Chondrocyte (in vitro differentiated cells): ENCODE results near the gene KIF5C. TPM values are rescaled to one million over a fixed set of nuclear protein-coding genes. Genes with fewer than 3 reads are reported as not detected.
A peak's percentile ranks its signal among the peaks of the same experiment; 100 is the strongest.

ENCODE experiments used
- DNase-seq: peaks from one replicate; pipeline ENCODE4 v3.0.0; 2021; ENCODE audit warnings: mixed read lengths, low spot score
- H3K27ac Mint-ChIP-seq: one replicate; pipeline ENCODE4 v1.8.0; 2021; ENCODE audit warnings: mild to moderate bottlenecking, moderate library complexity, mixed read lengths; ENCODE audit not compliant: unreplicated experiment
- H3K27me3 Mint-ChIP-seq: 2 replicates; pipeline ENCODE4 v1.8.0; 2021; ENCODE audit warnings: low read depth, mixed read lengths
- H3K36me3 Mint-ChIP-seq: 2 replicates; pipeline ENCODE4 v1.8.0; 2021; ENCODE audit warnings: low read depth, mixed read lengths
- H3K4me1 Mint-ChIP-seq: 2 replicates; pipeline ENCODE4 v1.8.0; 2021; ENCODE audit warnings: low read depth, mild to moderate bottlenecking, mixed read lengths
- H3K4me3 Mint-ChIP-seq: one replicate; pipeline ENCODE4 v1.8.0; 2021; ENCODE audit warnings: mild to moderate bottlenecking, moderate library complexity, mixed read lengths; ENCODE audit not compliant: unreplicated experiment
- H3K9me3 Mint-ChIP-seq: 2 replicates; pipeline ENCODE4 v1.8.0; 2021; ENCODE audit warnings: low read depth, mixed read lengths
- CTCF ChIP-seq: fragments of 200-600 bp; sonication (generic); IDR thresholded peaks from 2 replicates; pipeline ENCODE4 v1.5.0; 2021; ENCODE audit warnings: antibody characterized with exemption, mild to moderate bottlenecking, moderate library complexity
- total RNA-seq: library from RNA; stranded (reverse); gene quantifications from 3 replicates; pipeline ENCODE4 v1.2.1, GENCODE V29; 2021

Gene KIF5C
- total RNA-seq, 1 donor from 2014 or later, result 3.1 TPM

GRCh38 chr2:149070681-149071320 is 195.8 kb downstream of the KIF5C start:
- Mint-ChIP-seq H3K36me3 (no peaks in the 10 kb centered on the region), H3K4me1 (peaks cover 22% of the 10 kb centered on the region), H3K4me3 (no peak overlapping the region), H3K9me3 (no peaks in the 10 kb centered on the region), H3K27ac (no peak overlapping the region), H3K27me3 (no peaks in the 10 kb centered on the region)
- no peak for DNase-seq
- no peak for TF ChIP-seq CTCF

- no peak for DNase-seq
- Mint-ChIP-seq H3K9me3 (no peaks in the 10 kb centered on the region), H3K4me1 (peaks cover 36% of the 10 kb centered on the region), H3K36me3 (no peaks in the 10 kb centered on the region), H3K27me3 (no peaks in the 10 kb centered on the region), H3K27ac (no peak overlapping the region), H3K4me3 (no peak overlapping the region)
- no peak for TF ChIP-seq CTCF
Observed at GRCh38 chr2:149075105-149075504, 200.1 kb downstream of the KIF5C start.

DNA sequence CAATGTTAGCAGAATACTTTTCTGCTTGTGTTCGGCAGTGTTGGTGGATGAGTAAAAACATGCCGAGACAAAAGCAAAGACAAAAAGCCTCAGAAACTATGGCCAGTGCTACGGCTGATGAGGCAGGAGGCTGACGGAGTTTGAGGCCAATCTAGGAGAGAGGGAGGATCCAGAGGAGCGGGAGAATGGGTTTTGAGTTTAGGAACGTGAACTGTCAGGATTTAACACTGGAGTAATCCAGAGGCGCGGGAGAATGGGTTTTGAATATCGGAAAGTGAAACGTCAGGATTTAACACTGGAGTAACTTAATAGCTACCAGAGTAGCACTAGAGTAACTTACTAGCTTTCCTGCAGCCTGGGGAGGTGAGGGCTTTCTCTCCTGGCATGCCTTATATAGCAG is 200.8 kb downstream of the KIF5C start:
- no peak for DNase-seq
- H3K9me3 Mint-ChIP-seq, result no peaks in the 10 kb centered on the region
- no peaks in the 10 kb centered on the region for H3K27me3 Mint-ChIP-seq
- peak overlapping the region; percentile 58 for H3K4me3 Mint-ChIP-seq
- H3K4me1 Mint-ChIP-seq, result peaks cover 34% of the 10 kb centered on the region
- peak overlapping the region; percentile 83 for H3K27ac Mint-ChIP-seq
- H3K36me3 Mint-ChIP-seq, result no peaks in the 10 kb centered on the region
- no peak for TF ChIP-seq CTCF

Other genes with a start within 250 kb of the KIF5C start
- 23.2 to 29.3 TPM (median 23.8 TPM) in 3 replicates for gene EPC2, start 230.5 kb upstream of the KIF5C start, total RNA-seq
- gene LYPD6B, start 163.5 kb downstream of the KIF5C start, total RNA-seq, result 0.36 to 1.2 TPM in 2 of 3 replicates, not detected in the other